Measurements from ENCODE around the gene TRIM62. TPM values are rescaled to one million over a fixed set of nuclear protein-coding genes. Genes with fewer than 3 reads are reported as not detected.
A peak's percentile ranks its signal among the peaks of the same experiment; 100 is the strongest.
"Not testable (repeated sequence)": the region's sequence is repeated elsewhere in the genome, so short reads cannot be mapped to it uniquely, and the experiment has no call there.

The TRIM62 gene
- total RNA-seq, 6 experiments from 2014 or later, result 6.2 to 7.9 (median 7.1) TPM

DNA sequence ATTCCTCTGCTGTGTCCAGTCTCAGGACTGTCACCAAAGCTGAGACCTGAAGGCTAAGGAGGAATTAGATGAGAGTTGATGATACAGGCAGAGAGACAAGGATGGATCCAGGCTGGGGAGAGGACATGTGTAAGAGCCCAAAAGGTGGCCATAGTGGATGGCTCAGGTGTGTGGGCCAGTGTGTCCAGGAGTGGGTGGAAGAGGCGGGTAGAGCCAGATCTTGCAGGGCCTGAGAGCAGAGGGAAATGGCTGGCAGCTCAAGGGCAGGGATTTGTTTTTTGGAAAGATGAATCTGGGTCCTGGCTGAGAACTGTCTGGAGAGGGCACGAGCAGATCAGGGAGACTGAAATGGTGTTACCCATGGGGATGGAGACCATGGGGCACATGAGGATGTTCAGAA lies 62.8 kb downstream of the TRIM62 start:
- TF ChIP-seq, protein P1, sequence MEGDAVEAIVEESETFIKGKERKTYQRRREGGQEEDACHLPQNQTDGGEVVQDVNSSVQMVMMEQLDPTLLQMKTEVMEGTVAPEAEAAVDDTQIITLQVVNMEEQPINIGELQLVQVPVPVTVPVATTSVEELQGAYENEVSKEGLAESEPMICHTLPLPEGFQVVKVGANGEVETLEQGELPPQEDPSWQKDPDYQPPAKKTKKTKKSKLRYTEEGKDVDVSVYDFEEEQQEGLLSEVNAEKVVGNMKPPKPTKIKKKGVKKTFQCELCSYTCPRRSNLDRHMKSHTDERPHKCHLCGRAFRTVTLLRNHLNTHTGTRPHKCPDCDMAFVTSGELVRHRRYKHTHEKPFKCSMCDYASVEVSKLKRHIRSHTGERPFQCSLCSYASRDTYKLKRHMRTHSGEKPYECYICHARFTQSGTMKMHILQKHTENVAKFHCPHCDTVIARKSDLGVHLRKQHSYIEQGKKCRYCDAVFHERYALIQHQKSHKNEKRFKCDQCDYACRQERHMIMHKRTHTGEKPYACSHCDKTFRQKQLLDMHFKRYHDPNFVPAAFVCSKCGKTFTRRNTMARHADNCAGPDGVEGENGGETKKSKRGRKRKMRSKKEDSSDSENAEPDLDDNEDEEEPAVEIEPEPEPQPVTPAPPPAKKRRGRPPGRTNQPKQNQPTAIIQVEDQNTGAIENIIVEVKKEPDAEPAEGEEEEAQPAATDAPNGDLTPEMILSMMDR (IDR thresholded peaks at IDR 0.05), result no peak
- no peak for DNase-seq
- Mint-ChIP-seq H3K27me3 (ENCODE audit: insufficient read depth) (no peaks in the 10 kb centered on the region; the same call in 1 of the 2 replicates), H3K4me3 (no peak overlapping the region), H3K36me3 (ENCODE audit: low read depth) (peaks cover under 1% of the 10 kb centered on the region; the same call in 1 of the 2 replicates), H3K9me3 (no peaks in the 10 kb centered on the region), H3K4me1 (ENCODE audit: low read depth) (no peaks in the 10 kb centered on the region), H3K27ac (no peak overlapping the region; the same call in 1 of the 2 replicates)

- TF ChIP-seq, protein P1 (IDR thresholded peaks at IDR 0.05), result no peak
- Mint-ChIP-seq H3K27ac (no peak overlapping the region), H3K4me3 (no peak overlapping the region), H3K4me1 (ENCODE audit: low read depth) (no peaks in the 10 kb centered on the region), H3K9me3 (no peaks in the 10 kb centered on the region), H3K36me3 (ENCODE audit: low read depth) (no peaks in the 10 kb centered on the region), H3K27me3 (ENCODE audit: insufficient read depth) (no peaks in the 10 kb centered on the region; the same call in 1 of the 2 replicates)
- no peak for DNase-seq
Observed at GRCh38 chr1:33118274-33118673, 63.6 kb downstream of the TRIM62 start.

DNA sequence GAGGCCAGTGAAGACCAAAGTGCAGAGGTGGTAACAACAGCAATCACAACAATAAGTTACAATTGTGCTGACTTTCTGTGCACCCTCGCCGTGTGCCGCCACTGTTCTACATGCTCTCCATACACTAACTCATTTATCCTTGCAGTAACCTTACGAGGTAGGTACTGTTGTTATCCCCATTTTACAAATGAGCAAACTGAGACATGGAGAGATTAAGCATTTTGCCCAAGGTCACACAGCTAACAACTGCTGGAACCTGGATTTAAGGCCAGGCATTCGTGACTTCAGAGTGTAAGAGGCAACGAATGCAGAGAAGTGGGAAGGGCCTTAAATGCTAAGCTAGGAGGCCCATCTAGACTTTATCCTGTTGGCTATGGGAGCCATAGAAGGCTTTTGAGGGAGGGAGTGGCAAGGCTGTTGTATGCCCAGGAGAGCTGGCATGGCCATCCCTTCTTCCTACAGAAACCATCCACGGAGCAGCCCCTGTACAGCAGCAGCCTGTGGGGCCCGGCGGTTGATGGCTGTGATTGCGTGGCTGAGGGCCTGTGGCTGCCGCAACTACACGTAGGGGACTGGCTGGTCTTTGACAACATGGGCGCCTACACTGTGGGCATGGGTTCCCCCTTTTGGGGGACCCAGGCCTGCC lies 64.3 kb downstream of the TRIM62 start:
- Mint-ChIP-seq H3K4me3 (no peak overlapping the region), H3K36me3 (ENCODE audit: low read depth) (no peaks in the 10 kb centered on the region), H3K27me3 (ENCODE audit: insufficient read depth) (no peaks in the 10 kb centered on the region; the same call in 1 of the 2 replicates), H3K4me1 (ENCODE audit: low read depth) (no peaks in the 10 kb centered on the region), H3K9me3 (no peaks in the 10 kb centered on the region), H3K27ac (no peak overlapping the region)
- TF ChIP-seq, protein P1 (IDR thresholded peaks at IDR 0.05), result no peak
- DNase-seq, result no peak

- H3K9me3 Mint-ChIP-seq, result peaks cover 12% of the 10 kb centered on the region
- no peak overlapping the region for H3K27ac Mint-ChIP-seq
- TF ChIP-seq, protein P1 (IDR thresholded peaks at IDR 0.05), result peak; percentile 68
- H3K4me1 Mint-ChIP-seq (ENCODE audit: low read depth), result no peaks in the 10 kb centered on the region
- peak; percentile 37 for DNase-seq
- no peaks in the 10 kb centered on the region for H3K27me3 Mint-ChIP-seq (ENCODE audit: insufficient read depth)
- no peak overlapping the region for H3K4me3 Mint-ChIP-seq
- H3K36me3 Mint-ChIP-seq (ENCODE audit: low read depth), result peaks cover 13% of the 10 kb centered on the region
Observed at GRCh38 chr1:33111965-33112364, 69.9 kb downstream of the TRIM62 start.

DNA sequence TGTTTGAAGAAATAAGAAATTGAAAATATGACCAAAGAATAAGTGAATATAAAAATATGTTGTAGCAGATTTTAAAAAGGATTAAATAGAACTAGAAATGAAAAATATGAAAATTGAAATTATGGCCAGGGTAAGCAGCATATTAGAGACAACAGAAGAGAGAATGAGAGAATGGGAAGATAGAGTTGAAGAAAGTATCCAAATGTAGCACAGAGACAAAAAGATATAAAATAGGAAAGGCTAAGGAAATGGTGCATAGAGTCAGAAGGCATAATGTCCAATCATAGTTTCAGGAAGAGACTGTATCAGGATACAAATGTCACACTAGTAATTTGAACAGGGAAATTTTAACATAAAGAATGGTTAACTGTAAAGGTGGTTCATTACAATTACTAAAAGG lies 71.4 kb downstream of the TRIM62 start:
- peaks cover 12% of the 10 kb centered on the region for H3K9me3 Mint-ChIP-seq

DNA sequence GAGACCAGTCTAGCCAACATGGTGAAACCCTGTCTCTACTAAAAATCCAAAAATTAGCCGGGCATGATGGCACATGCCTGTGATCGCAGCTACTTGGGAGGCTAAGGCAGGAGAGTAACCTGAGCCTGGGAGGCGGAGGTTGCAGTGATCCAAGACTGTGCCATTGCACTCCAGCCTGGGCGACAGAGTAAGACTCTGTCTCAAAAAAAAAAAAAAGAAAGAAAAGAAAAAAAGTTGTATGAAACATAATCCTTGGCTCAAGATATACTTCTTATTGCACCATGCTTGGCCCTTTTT lies 81.8 kb downstream of the TRIM62 start:
- not testable (repeated sequence) for H3K9me3 Mint-ChIP-seq; H3K27me3 Mint-ChIP-seq (ENCODE audit: insufficient read depth); DNase-seq
- Mint-ChIP-seq H3K36me3 (ENCODE audit: low read depth) (peaks cover 29% of the 10 kb centered on the region), H3K27ac (peak overlapping the region; percentile 100), H3K4me3 (peak overlapping the region; percentile 54), H3K4me1 (ENCODE audit: low read depth) (peaks cover 72% of the 10 kb centered on the region)

More for the DNA sequence above, 71.4 kb downstream of the TRIM62 start:
- peaks cover 21% of the 10 kb centered on the region for H3K36me3 Mint-ChIP-seq (ENCODE audit: low read depth)
- TF ChIP-seq, protein P1 (IDR thresholded peaks at IDR 0.05), result no peak
- DNase-seq, result no peak
- H3K27me3 Mint-ChIP-seq (ENCODE audit: insufficient read depth), result no peaks in the 10 kb centered on the region
- H3K4me3 Mint-ChIP-seq, result no peak overlapping the region
- no peaks in the 10 kb centered on the region for H3K4me1 Mint-ChIP-seq (ENCODE audit: low read depth)
- no peak overlapping the region for H3K27ac Mint-ChIP-seq

All from HFFc6 (cell line).